Stomach (tissue), 9 donors: ENCODE data around the gene STIM2. TPM values are rescaled to one million over a fixed set of nuclear protein-coding genes. Genes with fewer than 3 reads are reported as not detected.

Source experiments
- DNase-seq, 2 donors: peaks; one replicate each; pipeline versions ENCODE4 v3.0.0 to v3.0.0-alpha.2; 2013 to 2019
- H3K27ac ChIP-seq, 5 donors: fragments of 200-600 bp in 4 of 5; sonication (generic) in 4 of 5; one replicate each; pipeline ENCODE4 v1.5.1; 2013 to 2019; ENCODE audit warnings: mild to moderate bottlenecking in 1 of 5, moderate library complexity in 1 of 5
- H3K27me3 ChIP-seq, 3 donors: fragments of 200-600 bp; sonication (generic); one replicate each; pipeline ENCODE4 v1.5.1; 2017 to 2019; ENCODE audit warnings: mixed run types in 1 of 3
- H3K36me3 ChIP-seq, 4 donors: fragments of 200-600 bp; sonication (generic); 1 replicate in 3 of 4; 2 replicates in 1 of 4; pipeline ENCODE4 v1.5.1; 2016 to 2019
- H3K4me1 ChIP-seq, 4 donors: fragments of 200-600 bp; sonication (generic); one replicate each; pipeline ENCODE4 v1.5.1; 2016 to 2019
- H3K4me3 ChIP-seq, 4 donors: fragments of 200-600 bp; sonication (generic) in 3 of 4; one replicate each; pipeline ENCODE4 v1.5.1; 2016 to 2019; ENCODE audit warnings: mild to moderate bottlenecking in 1 of 4
- H3K9me3 ChIP-seq, 4 donors: fragments of 200-600 bp; sonication (generic); one replicate each; pipeline ENCODE4 v1.5.1; 2016 to 2019
- CTCF ChIP-seq, 7 experiments: fragments of 450-650 bp in 4 of 7; fragments of 200-600 bp in 3 of 7; sonication (generic) in 3 of 7; IDR thresholded peaks; one replicate each; pipeline ENCODE4 v1.5.1; 2016 to 2019; ENCODE audit warnings: antibody characterized with exemption in 7 of 7, control low read depth in 2 of 7, mild to moderate bottlenecking in 1 of 7
- EP300 ChIP-seq: sonication (generic); formaldehyde crosslinking; IDR thresholded peaks from one replicate; pipeline ENCODE4 v1.6.1; 2017; ENCODE audit warnings: antibody characterized with exemption
- POLR2A ChIP-seq, 4 donors: fragments of 450-650 bp; IDR thresholded peaks; one replicate each; pipeline ENCODE4 v1.6.1; 2016; ENCODE audit warnings: antibody characterized with exemption in 4 of 4, control low read depth in 2 of 4, mild to moderate bottlenecking in 1 of 4, moderate library complexity in 1 of 4
- POLR2AphosphoS5 ChIP-seq, 3 donors: sonication (generic); formaldehyde crosslinking; IDR thresholded peaks; one replicate each; pipeline ENCODE4 v1.6.1; 2016; ENCODE audit warnings: antibody characterized with exemption in 3 of 3
- WGBS, 5 donors: extraction: QIAGEN DNeasy Blood & Tissue Kit in 3 of 5; methylation state at CpG; one replicate each; pipeline versions ENCODE4 v1.1.5 to v1.1.7; 2013 to 2018; 5-methylcytosine and 5-hydroxymethylcytosine counted together
- intact Hi-C: fragments of 100-400 bp; cut with DNase I; formaldehyde crosslinking; loops from one replicate; pipeline ENCODE4 v1.15.1; 2023; ENCODE audit warnings: low total_unique reads
- polyA plus RNA-seq, 3 donors: library from polyadenylated mRNA; stranded (reverse); fragments of 200-250 nt; gene quantifications; one replicate each; pipeline ENCODE4 v1.2.3, GENCODE V29; 2013
- total RNA-seq, 5 donors: library from RNA; depleted of rRNA; stranded (reverse); fragments of >200 nt; gene quantifications; one replicate each; pipeline versions ENCODE4 v1.1.0 to v1.2.3, GENCODE V29; 2014 to 2016
- donor health status: healthy with polysubstance abuse.
- donor health status: Bipolar disorder and iron deficiency.
- donor health status: healthy.

STIM2 gene
- total and polyA plus RNA-seq, 8 donors: 4.4 to 32.7 (median 21.7) TPM

DNA sequence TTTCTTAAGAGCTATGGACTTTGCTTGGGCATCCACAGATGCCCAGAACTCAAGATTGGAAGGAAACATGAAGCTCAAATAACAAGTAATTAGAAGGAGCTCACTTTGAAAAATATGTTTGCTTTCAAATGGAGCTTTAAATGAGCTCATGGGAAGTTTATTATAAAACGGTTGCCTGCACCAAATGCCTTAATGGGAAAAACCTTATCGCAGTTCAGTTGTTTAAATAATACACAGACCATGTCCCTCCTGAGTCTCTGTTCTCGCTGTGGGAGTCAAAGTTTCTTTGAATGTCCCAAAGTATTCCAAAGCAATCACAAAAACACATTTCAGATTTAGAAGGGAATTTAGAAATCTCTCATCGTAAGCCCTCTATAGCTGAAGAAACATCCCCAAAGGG, 31.6 kb upstream of the STIM2 start:
- no peak for DNase-seq
- TF ChIP-seq POLR2A (IDR thresholded peaks at IDR 0.05): no peak
- no peak for TF ChIP-seq POLR2AphosphoS5 (IDR thresholded peaks at IDR 0.05)
- no peak for TF ChIP-seq CTCF (IDR thresholded peaks at IDR 0.05)
- H3K27me3 ChIP-seq: no peaks in the 10 kb centered on the region
- intact Hi-C loops: no loop called here
- no peak overlapping the region for H3K27ac ChIP-seq
- H3K9me3 ChIP-seq: no peaks in the 10 kb centered on the region
- H3K36me3 ChIP-seq: no peaks in the 10 kb centered on the region
- H3K4me3 ChIP-seq: no peak overlapping the region
- WGBS, 5 donors: 30 to 58% (median 39%) methylated on average over 4 of the region's 4 CpGs
- H3K4me1 ChIP-seq: peaks cover 0 to 11% (median 5%) of the 10 kb centered on the region in 4 donors

DNA sequence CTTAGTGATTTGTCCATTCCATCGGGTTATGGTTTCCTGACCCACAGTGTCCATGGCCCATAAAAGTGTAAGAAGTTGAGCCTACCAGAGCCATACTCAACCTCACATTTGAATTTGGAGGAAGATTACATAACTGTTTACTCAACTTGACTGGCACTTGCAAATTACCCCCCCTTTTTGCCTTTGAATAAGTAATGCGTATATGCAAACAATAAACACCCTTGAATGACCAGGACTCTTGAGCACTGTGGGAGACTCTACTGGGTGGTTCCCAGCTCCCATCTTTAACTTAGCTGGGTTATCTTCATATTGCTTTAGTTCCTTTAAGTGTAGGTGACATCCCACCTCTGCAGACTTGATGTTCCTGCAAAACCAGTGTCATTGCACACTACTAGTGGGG, 30.6 kb upstream of the STIM2 start:
- no peak for DNase-seq
- intact Hi-C loops: no loop called here
- TF ChIP-seq POLR2A (IDR thresholded peaks at IDR 0.05): no peak
- TF ChIP-seq CTCF (IDR thresholded peaks at IDR 0.05): no peak
- TF ChIP-seq EP300: no peak
- H3K4me3 ChIP-seq: no peak overlapping the region
- 92 to 96% (median 93%) methylated on average over 2 of the region's 2 CpGs for WGBS, 5 donors
- no peaks in the 10 kb centered on the region for H3K36me3 ChIP-seq
- no peaks in the 10 kb centered on the region for H3K27me3 ChIP-seq
- peaks cover 0 to 11% (median 5%) of the 10 kb centered on the region in 4 donors for H3K4me1 ChIP-seq
- no peaks in the 10 kb centered on the region for H3K9me3 ChIP-seq
- no peak overlapping the region for H3K27ac ChIP-seq

DNA sequence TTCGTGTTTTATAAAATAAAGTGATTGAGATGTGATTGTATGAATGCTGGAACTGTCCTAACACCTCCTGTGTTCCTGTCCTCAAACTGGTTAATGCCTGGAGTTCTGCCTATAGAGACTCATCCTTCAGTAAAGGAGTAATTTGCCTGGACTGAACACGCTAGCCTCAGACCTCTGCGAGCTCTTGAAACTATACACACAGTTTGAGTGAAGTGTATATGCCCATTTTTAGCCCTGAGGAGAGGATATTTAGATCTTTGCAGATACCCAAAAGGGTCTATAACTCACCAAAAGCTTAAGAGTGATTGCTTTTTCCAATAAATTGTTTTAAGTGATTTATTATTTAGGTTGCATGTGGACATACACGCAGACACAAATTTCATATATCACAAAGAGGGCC, 29.9 kb upstream of the STIM2 start:
- Histone ChIP-seq H3K27ac (no peak overlapping the region), H3K9me3 (no peaks in the 10 kb centered on the region), H3K27me3 (no peaks in the 10 kb centered on the region), H3K4me1 (peaks cover 0 to 11% (median 5%) of the 10 kb centered on the region in 4 donors), H3K36me3 (no peaks in the 10 kb centered on the region), H3K4me3 (no peak overlapping the region)
- intact Hi-C loops: no loop called here
- 93 to 98% (median 96%) methylated on average over 4 of the region's 4 CpGs for WGBS, 5 donors
- DNase-seq: no peak
- TF ChIP-seq CTCF (IDR thresholded peaks at IDR 0.05) (no peak), POLR2AphosphoS5 (IDR thresholded peaks at IDR 0.05) (no peak), EP300 (no peak), POLR2A (IDR thresholded peaks at IDR 0.05) (no peak)

GRCh38 chr4:26836539-26836938, 24.1 kb upstream of the STIM2 start:
- intact Hi-C loops: no loop called here
- no peak for TF ChIP-seq EP300
- no peak for TF ChIP-seq CTCF (IDR thresholded peaks at IDR 0.05)
- no peak for TF ChIP-seq POLR2A (IDR thresholded peaks at IDR 0.05)
- no peak for TF ChIP-seq POLR2AphosphoS5 (IDR thresholded peaks at IDR 0.05)
- WGBS, 5 donors: 77 to 94% (median 88%) methylated on average over 1 of the region's 1 CpG
- Histone ChIP-seq H3K9me3 (no peaks in the 10 kb centered on the region), H3K27me3 (no peaks in the 10 kb centered on the region), H3K36me3 (no peaks in the 10 kb centered on the region), H3K27ac (no peak overlapping the region), H3K4me3 (no peak overlapping the region), H3K4me1 (peaks cover 0 to 14% (median 7%) of the 10 kb centered on the region in 4 donors)
- no peak for DNase-seq
